Smooth muscle cell (in vitro differentiated cells): ENCODE data around the gene DEPDC5. TPM values are rescaled to one million over a fixed set of nuclear protein-coding genes. Genes with fewer than 3 reads are reported as not detected.

Experiments used
- DNase-seq: peaks from one replicate; lab custom pipeline; 2025; ENCODE audit not compliant: unreplicated experiment; lab: John Stamatoyannopoulos, UW
- H2AFZ ChIP-seq: fragments of 200-600 bp; sonication (generic); 2 replicates; pipeline ENCODE4 v1.6.0; 2016; ENCODE audit warnings: antibody characterized with exemption, low read depth, mild to moderate bottlenecking
- H3F3A ChIP-seq: fragments of 200-600 bp; sonication (generic); 2 replicates; pipeline ENCODE4 v1.6.0; 2017; ENCODE audit warnings: antibody characterized with exemption, low read depth
- H3K27ac ChIP-seq: fragments of 200-600 bp; sonication (generic); 2 replicates; pipeline ENCODE4 v1.5.1; 2016; ENCODE audit warnings: low read depth, mild to moderate bottlenecking
- H3K27me3 ChIP-seq: fragments of 200-600 bp; sonication (generic); 2 replicates; pipeline ENCODE4 v1.6.1; 2016; ENCODE audit warnings: low read depth, mild to moderate bottlenecking
- H3K36me3 ChIP-seq: fragments of 200-600 bp; sonication (generic); 2 replicates; pipeline ENCODE4 v1.5.1; 2016; ENCODE audit warnings: low read depth
- H3K4me1 ChIP-seq: fragments of 200-600 bp; sonication (generic); 2 replicates; pipeline ENCODE4 v1.5.1; 2016; ENCODE audit warnings: low read depth
- H3K4me2 ChIP-seq: fragments of 200-600 bp; sonication (generic); 2 replicates; pipeline ENCODE4 v1.6.0; 2016; ENCODE audit warnings: mild to moderate bottlenecking
- H3K4me3 ChIP-seq: fragments of 200-600 bp; sonication (generic); 2 replicates; pipeline ENCODE4 v1.5.1; 2016; ENCODE audit warnings: mild to moderate bottlenecking
- H3K79me2 ChIP-seq: fragments of 200-600 bp; sonication (generic); 2 replicates; pipeline ENCODE4 v1.6.0; 2016; ENCODE audit warnings: low read depth, mild to moderate bottlenecking
- H3K9ac ChIP-seq: fragments of 200-600 bp; sonication (generic); 2 replicates; pipeline ENCODE4 v1.6.0; 2016; ENCODE audit warnings: low read depth
- H3K9me3 ChIP-seq: fragments of 200-600 bp; sonication (generic); replicated peaks from 2 replicates; pipeline ENCODE4 v1.5.1; 2016; ENCODE audit warnings: low read depth
- H4K20me1 ChIP-seq: fragments of 200-600 bp; sonication (generic); 2 replicates; pipeline ENCODE4 v1.6.0; 2016; ENCODE audit warnings: low read depth
- CTCF ChIP-seq: fragments of 200-600 bp; sonication (generic); IDR thresholded peaks from 2 replicates; pipeline ENCODE4 v1.5.1; 2017; ENCODE audit warnings: borderline replicate concordance, mild to moderate bottlenecking, antibody characterized with exemption; ENCODE audit not compliant: insufficient read depth, poor library complexity, severe bottlenecking
- WGBS: methylation state at CpG from one replicate; pipeline ENCODE4 v1.1.7; 2016; ENCODE audit warnings: low lambda C conversion rate; 5-methylcytosine and 5-hydroxymethylcytosine counted together
- polyA plus RNA-seq: library from polyadenylated mRNA; unstranded; fragments of >200 nt; fragmentation: Nextera tagmentation; extraction: Ambion mirVana; gene quantifications from 2 replicates; pipeline ENCODE4 v1.2.1, GENCODE V29; 2016
- total RNA-seq: library from RNA; depleted of rRNA; stranded (reverse); fragments of >200 nt; gene quantifications from 2 replicates; pipeline ENCODE4 v1.2.3, GENCODE V29; 2014

DEPDC5 gene
- total and polyA plus RNA-seq, 2 experiments from 2014 or later: 8.5 to 11.6 TPM

GRCh38 chr22:31922534-31922933, 168.7 kb downstream of the DEPDC5 start:
- no peak overlapping the region for H3K9ac ChIP-seq
- H2AFZ ChIP-seq: no peak overlapping the region
- no peaks in the 10 kb centered on the region for H4K20me1 ChIP-seq
- no peak for DNase-seq
- H3K4me2 ChIP-seq: no peak overlapping the region
- TF ChIP-seq CTCF: no peak
- no peaks in the 10 kb centered on the region for H3K79me2 ChIP-seq
- no peaks in the 10 kb centered on the region for H3K36me3 ChIP-seq
- H3K27me3 ChIP-seq: no peaks in the 10 kb centered on the region
- no peaks in the 10 kb centered on the region for H3F3A ChIP-seq
- no peaks in the 10 kb centered on the region for H3K4me1 ChIP-seq
- H3K9me3 ChIP-seq: no peaks in the 10 kb centered on the region
- WGBS: 89% methylated on average over 6 of the region's 6 CpGs
- H3K27ac ChIP-seq: no peak overlapping the region
- H3K4me3 ChIP-seq: no peak overlapping the region

GRCh38 chr22:31923136-31923535, 169.3 kb downstream of the DEPDC5 start:
- Histone ChIP-seq H3K79me2 (no peaks in the 10 kb centered on the region), H3K9me3 (no peaks in the 10 kb centered on the region), H3F3A (no peaks in the 10 kb centered on the region), H3K4me1 (no peaks in the 10 kb centered on the region), H3K4me2 (no peak overlapping the region), H3K27me3 (no peaks in the 10 kb centered on the region), H3K9ac (no peak overlapping the region), H2AFZ (no peak overlapping the region), H3K36me3 (no peaks in the 10 kb centered on the region), H4K20me1 (no peaks in the 10 kb centered on the region), H3K27ac (no peak overlapping the region), H3K4me3 (no peak overlapping the region)
- WGBS: 75% methylated on average over 5 of the region's 5 CpGs
- TF ChIP-seq CTCF: no peak
- no peak for DNase-seq

- no peaks in the 10 kb centered on the region for H3K9me3 ChIP-seq
- no peak overlapping the region for H2AFZ ChIP-seq
- H4K20me1 ChIP-seq: no peaks in the 10 kb centered on the region
- H3K4me1 ChIP-seq: no peaks in the 10 kb centered on the region
- no peak overlapping the region for H3K4me3 ChIP-seq
- H3K27me3 ChIP-seq: no peaks in the 10 kb centered on the region
- 85% methylated on average over 2 of the region's 2 CpGs for WGBS
- no peak for TF ChIP-seq CTCF
- no peaks in the 10 kb centered on the region for H3F3A ChIP-seq
- no peak overlapping the region for H3K4me2 ChIP-seq
- no peak overlapping the region for H3K9ac ChIP-seq
- no peak overlapping the region for H3K27ac ChIP-seq
- H3K36me3 ChIP-seq: no peaks in the 10 kb centered on the region
- DNase-seq: no peak
- no peaks in the 10 kb centered on the region for H3K79me2 ChIP-seq
These were observed 169.9 kb downstream of the DEPDC5 start for GRCh38 chr22:31923747-31924146.

GRCh38 chr22:31925056-31925455, 171.2 kb downstream of the DEPDC5 start:
- H3K4me3 ChIP-seq: no peak overlapping the region
- TF ChIP-seq CTCF: no peak
- no peaks in the 10 kb centered on the region for H3K36me3 ChIP-seq
- no peaks in the 10 kb centered on the region for H3K79me2 ChIP-seq
- no peak overlapping the region for H3K9ac ChIP-seq
- DNase-seq: no peak
- H3K27me3 ChIP-seq: no peaks in the 10 kb centered on the region
- no peak overlapping the region for H2AFZ ChIP-seq
- 91% methylated on average over 1 of the region's 1 CpG for WGBS
- H3K4me2 ChIP-seq: no peak overlapping the region
- H4K20me1 ChIP-seq: no peaks in the 10 kb centered on the region
- H3K4me1 ChIP-seq: no peaks in the 10 kb centered on the region
- H3K9me3 ChIP-seq: no peaks in the 10 kb centered on the region
- H3K27ac ChIP-seq: no peak overlapping the region
- no peaks in the 10 kb centered on the region for H3F3A ChIP-seq
